GM12873 (cell line): Measurements from ENCODE around the gene SHISA9.

ENCODE experiments used
- TF ChIP-seq, protein P1 (sequence below): IDR thresholded peaks from 2 replicates; pipeline ENCODE4 v1.5.1; 2012; ENCODE audit warnings: low read depth, mild to moderate bottlenecking, moderate library complexity, low read length, control low read depth; ENCODE audit not compliant: insufficient read depth; ENCODE audit errors: missing control alignments

SHISA9 gene

GRCh38 chr16:12930881-12931280 is 29.5 kb downstream of the SHISA9 start:
- TF ChIP-seq, protein P1, sequence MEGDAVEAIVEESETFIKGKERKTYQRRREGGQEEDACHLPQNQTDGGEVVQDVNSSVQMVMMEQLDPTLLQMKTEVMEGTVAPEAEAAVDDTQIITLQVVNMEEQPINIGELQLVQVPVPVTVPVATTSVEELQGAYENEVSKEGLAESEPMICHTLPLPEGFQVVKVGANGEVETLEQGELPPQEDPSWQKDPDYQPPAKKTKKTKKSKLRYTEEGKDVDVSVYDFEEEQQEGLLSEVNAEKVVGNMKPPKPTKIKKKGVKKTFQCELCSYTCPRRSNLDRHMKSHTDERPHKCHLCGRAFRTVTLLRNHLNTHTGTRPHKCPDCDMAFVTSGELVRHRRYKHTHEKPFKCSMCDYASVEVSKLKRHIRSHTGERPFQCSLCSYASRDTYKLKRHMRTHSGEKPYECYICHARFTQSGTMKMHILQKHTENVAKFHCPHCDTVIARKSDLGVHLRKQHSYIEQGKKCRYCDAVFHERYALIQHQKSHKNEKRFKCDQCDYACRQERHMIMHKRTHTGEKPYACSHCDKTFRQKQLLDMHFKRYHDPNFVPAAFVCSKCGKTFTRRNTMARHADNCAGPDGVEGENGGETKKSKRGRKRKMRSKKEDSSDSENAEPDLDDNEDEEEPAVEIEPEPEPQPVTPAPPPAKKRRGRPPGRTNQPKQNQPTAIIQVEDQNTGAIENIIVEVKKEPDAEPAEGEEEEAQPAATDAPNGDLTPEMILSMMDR: no peak

DNA sequence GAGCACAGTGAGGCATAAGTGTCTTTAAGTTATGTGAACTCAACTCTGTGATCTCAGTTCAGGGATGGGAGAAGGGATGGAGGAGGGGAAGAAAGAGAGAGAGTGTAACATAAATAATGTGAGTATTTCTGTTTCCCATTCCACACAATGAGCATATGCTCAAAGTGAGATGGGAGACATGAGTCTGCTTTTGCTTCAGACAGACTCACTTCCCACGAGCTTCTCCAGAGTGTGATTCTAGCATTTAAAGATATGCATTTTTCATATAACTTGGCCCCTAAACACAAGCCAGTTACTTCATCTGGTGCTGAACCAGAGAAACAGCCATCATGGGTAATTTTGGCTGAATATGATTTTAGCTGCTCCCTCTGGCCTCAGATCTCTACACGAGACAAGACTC is 35.0 kb downstream of the SHISA9 start:
- TF ChIP-seq, protein P1: no peak

DNA sequence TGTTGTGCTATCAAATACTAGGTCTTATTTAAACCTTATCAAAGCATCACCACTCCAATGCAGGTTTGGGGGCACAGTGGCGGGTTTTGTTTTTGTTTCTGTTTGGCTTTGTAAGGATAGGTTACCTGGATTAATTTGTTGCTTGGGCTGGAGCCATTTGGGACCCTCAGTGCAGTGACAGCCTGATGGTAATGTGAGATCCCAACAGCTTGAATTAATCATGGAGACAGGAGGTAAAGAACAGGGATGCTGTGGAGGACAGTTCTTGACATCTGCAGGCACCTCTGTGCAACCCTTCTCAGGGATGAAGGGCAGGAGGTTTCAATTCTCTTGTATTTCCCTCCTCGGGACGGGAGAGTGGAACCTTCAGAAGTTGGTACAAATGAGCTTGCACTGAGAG is 40.5 kb downstream of the SHISA9 start:
- TF ChIP-seq, protein P1: no peak

DNA sequence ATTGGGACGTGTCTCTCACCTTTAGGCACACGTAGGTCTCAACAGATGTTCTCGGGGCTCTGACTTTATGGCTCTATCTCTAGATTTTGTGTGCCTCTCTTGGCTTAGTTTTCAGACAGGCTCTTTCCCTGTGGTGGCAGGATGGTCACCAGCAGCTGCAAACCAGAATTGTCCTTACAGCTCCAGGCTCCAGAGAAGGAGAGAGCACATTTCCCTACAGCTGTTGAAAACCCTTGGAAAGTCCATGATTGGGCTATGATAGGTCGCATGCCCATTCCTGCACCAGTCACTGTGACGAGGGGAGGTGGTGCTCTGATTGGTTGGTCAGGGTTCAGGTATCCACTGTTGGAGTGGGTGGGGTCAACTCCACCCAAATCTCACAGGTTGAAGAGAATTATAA is 41.5 kb downstream of the SHISA9 start:
- TF ChIP-seq, protein P1: no peak

DNA sequence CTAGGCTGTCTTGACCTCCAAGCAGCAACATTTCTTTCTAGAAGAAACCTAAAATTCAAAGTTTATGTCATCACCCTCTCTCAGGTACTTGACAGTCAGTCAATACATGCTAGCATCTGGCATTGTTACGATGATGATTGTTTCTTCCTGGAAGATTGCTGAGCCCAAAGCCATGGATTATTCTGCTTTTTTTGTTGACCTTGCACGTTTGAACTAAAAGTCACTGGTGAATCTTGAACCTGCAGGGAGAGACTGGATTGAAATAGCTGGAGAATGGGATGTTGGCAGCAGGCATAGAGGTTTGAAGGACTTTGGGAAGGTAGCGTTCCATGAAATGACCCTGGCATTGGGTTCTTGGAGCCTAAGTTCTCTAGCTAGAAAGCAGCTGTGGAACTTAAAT is 42.9 kb downstream of the SHISA9 start:
- TF ChIP-seq, protein P1: no peak

- TF ChIP-seq, protein P1: no peak
Observed at GRCh38 chr16:12951392-12951791, 50.0 kb downstream of the SHISA9 start.

GRCh38 chr16:12951976-12952375 is 50.6 kb downstream of the SHISA9 start:
- TF ChIP-seq, protein P1: no peak

DNA sequence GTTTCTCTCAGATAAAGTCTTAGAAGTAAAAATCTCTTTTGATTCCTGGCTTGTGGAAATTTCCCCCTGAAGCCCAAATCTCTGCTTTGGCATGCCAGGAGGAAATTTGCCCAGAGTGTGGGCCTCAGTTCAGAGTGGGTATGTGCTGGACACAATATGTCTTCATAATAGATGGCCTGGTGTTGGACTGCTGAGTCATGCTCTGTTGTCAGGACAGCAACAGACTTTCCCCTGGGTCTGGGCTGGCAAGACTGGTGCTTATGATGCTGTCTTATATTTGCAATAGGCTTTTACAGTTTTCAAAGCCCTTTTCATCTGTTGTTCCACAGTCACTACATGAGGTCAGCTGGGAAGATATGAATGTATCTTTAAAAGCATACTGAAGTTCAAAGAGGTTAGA is 57.0 kb downstream of the SHISA9 start:
- TF ChIP-seq, protein P1: no peak
